CD4-positive, alpha-beta memory T cell (primary cell): ENCODE data around the gene ENTR1. TPM values are rescaled to one million over a fixed set of nuclear protein-coding genes. Genes with fewer than 3 reads are reported as not detected.
A peak's percentile ranks its signal among the peaks of the same experiment; 100 is the strongest.

ENCODE experiments used
- CTCF ChIA-PET: fragments of 350-600 bp; sonication (Branson Sonifier 250); formaldehyde crosslinking; loops from one replicate; lab custom pipeline; 2021; ENCODE audit warnings: inconsistent platforms; ENCODE audit not compliant: partially characterized antibody; lab: Charles Lee
- POLR2A ChIA-PET: fragments of 350-600 bp; sonication (Branson Sonifier 250); formaldehyde crosslinking; loops from one replicate; lab custom pipeline; 2021; ENCODE audit not compliant: partially characterized antibody; lab: Charles Lee
- DNase-seq, 5 donors: peaks; one replicate each; pipeline versions ENCODE4 v3.0.0 to v3.0.0-alpha.2; 2020 to 2022; ENCODE audit warnings: mixed read lengths in 1 of 5
- H3K27ac ChIP-seq: one replicate; pipeline ENCODE4 v1.7.0; 2013; ENCODE audit warnings: low read depth, low read length
- H3K27me3 ChIP-seq: 2 replicates; pipeline ENCODE4 v1.7.0; 2013; ENCODE audit warnings: mild to moderate bottlenecking, low read length, moderate library complexity; ENCODE audit not compliant: insufficient read depth
- H3K36me3 ChIP-seq: 2 replicates; pipeline ENCODE4 v1.7.0; 2013; ENCODE audit warnings: mild to moderate bottlenecking, low read length, moderate library complexity; ENCODE audit not compliant: insufficient read depth
- H3K4me1 ChIP-seq: 2 replicates; pipeline ENCODE4 v1.7.0; 2013; ENCODE audit warnings: mild to moderate bottlenecking, low read length, moderate library complexity; ENCODE audit not compliant: insufficient read depth
- H3K4me3 ChIP-seq, 2 donors: one replicate each; pipeline ENCODE4 v1.7.0; 2013; ENCODE audit warnings: low read length in 2 of 2, mild to moderate bottlenecking in 1 of 2
- H3K9me3 ChIP-seq, 2 donors: one replicate each; pipeline ENCODE4 v1.7.0; 2013; ENCODE audit warnings: low read length in 2 of 2, control low read depth in 1 of 2; ENCODE audit not compliant: control insufficient read depth in 1 of 2
- H3K27ac Mint-ChIP-seq, 7 donors: one replicate each; pipeline ENCODE4 v1.8.0; 2020 to 2021; ENCODE audit warnings: mixed read lengths in 7 of 7, mild to moderate bottlenecking in 6 of 7, inconsistent platforms in 3 of 7, moderate library complexity in 3 of 7
- H3K27me3 Mint-ChIP-seq, 2 donors: one replicate each; pipeline ENCODE4 v1.8.0; 2020 to 2021; ENCODE audit warnings: mixed read lengths in 2 of 2
- H3K36me3 Mint-ChIP-seq, 2 donors: one replicate each; pipeline ENCODE4 v1.8.0; 2020 to 2021; ENCODE audit warnings: mixed read lengths in 2 of 2, inconsistent platforms in 1 of 2, mild to moderate bottlenecking in 1 of 2
- H3K4me1 Mint-ChIP-seq, 4 donors: one replicate each; pipeline ENCODE4 v1.8.0; 2020 to 2021; ENCODE audit warnings: mixed read lengths in 4 of 4, mild to moderate bottlenecking in 1 of 4
- H3K4me3 Mint-ChIP-seq, 8 donors: one replicate each; pipeline ENCODE4 v1.8.0; 2020 to 2021; ENCODE audit warnings: mixed read lengths in 8 of 8, mild to moderate bottlenecking in 7 of 8, moderate library complexity in 6 of 8, inconsistent platforms in 3 of 8
- H3K9me3 Mint-ChIP-seq, 8 donors: one replicate each; pipeline ENCODE4 v1.8.0; 2020 to 2021; ENCODE audit warnings: mixed read lengths in 8 of 8, mild to moderate bottlenecking in 5 of 8, inconsistent platforms in 3 of 8, moderate library complexity in 1 of 8
- intact Hi-C: fragments of 100-400 bp; cut with micrococcal nuclease; formaldehyde crosslinking; loops from one replicate; pipeline ENCODE4 v1.15.1; 2023
- polyA plus RNA-seq, 2 donors: library from polyadenylated mRNA; unstranded; fragments of 300-500 nt; fragmentation: Illumina TruSeq; gene quantifications; one replicate each; pipeline ENCODE4 v1.2.3, GENCODE V29; 2021
- total RNA-seq, 2 experiments: library from RNA; stranded (reverse); gene quantifications; one replicate each; pipeline ENCODE4 v1.2.3, GENCODE V29; 2021

The ENTR1 gene
- total and polyA plus RNA-seq, 4 experiments from 2014 or later, result 8.3 to 85.9 (median 47.8) TPM

- POLR2A ChIA-PET, result interaction anchor here (0.8 to 2.3 kb wide), 7 partner anchors 10 to 324 kb away, joined by 3 to 22 read pairs (median 3); partner anchors contain the start of genes DNLZ and INPP5E
- peak overlapping the region; percentile 69 to 95 (median 80) for H3K4me3 Mint-ChIP-seq
- Histone ChIP-seq H3K36me3 (peaks cover 18% of the 10 kb centered on the region), H3K4me3 (peak overlapping the region in 1 of 2 donors; percentile 49), H3K4me1 (peaks cover 58% of the 10 kb centered on the region), H3K27ac (peak overlapping the region; percentile 70), H3K27me3 (no peaks in the 10 kb centered on the region), H3K9me3 (no peaks in the 10 kb centered on the region)
- no peaks in the 10 kb centered on the region for H3K27me3 Mint-ChIP-seq
- DNase-seq, result peak; percentile 80 to 91 (median 81)
- peak overlapping the region; percentile 89 to 97 (median 93) for H3K27ac Mint-ChIP-seq
- H3K36me3 Mint-ChIP-seq, result peaks cover 13 to 28% of the 10 kb centered on the region in 2 donors
- intact Hi-C loops, result loop anchor here (5.0 to 10.0 kb wide), 2 partner anchors 136 to 141 kb away; partner anchors contain the start of gene NOTCH1
- peaks cover 32 to 65% (median 52%) of the 10 kb centered on the region in 4 donors for H3K4me1 Mint-ChIP-seq
- H3K9me3 Mint-ChIP-seq, result no peaks in the 10 kb centered on the region
- CTCF ChIA-PET, result interaction anchor here (1.1 to 3.9 kb wide), 4 partner anchors 8 to 294 kb away, joined by 3 to 20 read pairs (median 4); partner anchors contain the start of gene DNLZ
Measured at GRCh38 chr9:136403538-136403914, 6.9 kb downstream of the ENTR1 start.

DNA sequence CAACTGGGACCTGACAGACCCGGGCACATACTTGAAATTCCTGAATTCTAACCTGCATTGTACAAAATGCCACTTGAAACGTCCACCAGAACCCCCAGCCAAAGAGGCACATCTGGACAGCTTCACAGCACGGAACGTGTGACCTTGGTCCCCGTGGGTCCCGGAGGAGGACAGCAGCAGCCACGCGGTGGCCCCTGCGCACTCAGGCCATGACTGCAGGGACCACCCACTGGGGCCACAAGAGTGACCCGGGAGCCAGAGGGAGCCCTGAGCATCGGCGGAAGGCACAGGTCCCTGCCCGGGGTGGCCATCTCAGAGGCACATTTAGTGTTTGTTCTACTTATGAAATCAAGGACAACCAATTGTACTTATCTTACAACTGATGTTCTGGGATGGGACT is 8.3 kb downstream of the ENTR1 start:
- H3K27ac Mint-ChIP-seq, result peak overlapping the region in 5 of 7 donors; percentile 64 to 79 (median 78)
- POLR2A ChIA-PET, result interaction anchor here (4.3 kb wide), 1 partner anchor 8 kb away, joined by 36 read pairs; the partner anchor contains the start of genes ENTR1 and PMPCA

GRCh38 chr9:136401173-136401922 is 9.1 kb downstream of the ENTR1 start:
- Mint-ChIP-seq H3K36me3 (peaks cover 9 to 26% of the 10 kb centered on the region in 2 donors), H3K27ac (peak overlapping the region in 6 of 7 donors; percentile 48 to 85 (median 76)), H3K4me3 (peak overlapping the region in 5 of 8 donors; percentile 5 to 68 (median 28)), H3K4me1 (peaks cover 32 to 58% (median 45%) of the 10 kb centered on the region in 4 donors), H3K9me3 (no peaks in the 10 kb centered on the region), H3K27me3 (no peaks in the 10 kb centered on the region)
- intact Hi-C loops, result loop anchor here (2.0 to 10.0 kb wide), 3 partner anchors 81 to 143 kb away; partner anchors contain the start of genes NOTCH1 and SEC16A
- no peak overlapping the region for H3K4me3 ChIP-seq
- no peak for DNase-seq
- peaks cover 62% of the 10 kb centered on the region for H3K4me1 ChIP-seq
- H3K9me3 ChIP-seq, result no peaks in the 10 kb centered on the region
- no peak overlapping the region for H3K27ac ChIP-seq
- H3K27me3 ChIP-seq, result no peaks in the 10 kb centered on the region
- H3K36me3 ChIP-seq, result peaks cover 14% of the 10 kb centered on the region
- POLR2A ChIA-PET, result interaction anchor here (1.2 to 4.3 kb wide), 3 partner anchors 8 to 307 kb away, joined by 3 to 36 read pairs (median 27); partner anchors contain the start of genes DNLZ, ENTR1 and PMPCA
- CTCF ChIA-PET, result interaction anchor here (0.5 to 3.9 kb wide), 10 partner anchors 8 to 217 kb away, joined by 3 to 20 read pairs (median 4); partner anchors contain the start of genes DNLZ, ENTR1 and PMPCA

More for the DNA sequence above, 8.3 kb downstream of the ENTR1 start:
- no peaks in the 10 kb centered on the region for H3K9me3 ChIP-seq
- no peak overlapping the region for H3K27ac ChIP-seq
- intact Hi-C loops, result loop anchor here (5.0 to 10.0 kb wide), 2 partner anchors 135 to 143 kb away; partner anchors contain the start of gene NOTCH1
- H3K36me3 ChIP-seq, result peaks cover 11% of the 10 kb centered on the region
- H3K4me1 ChIP-seq, result peaks cover 62% of the 10 kb centered on the region
- DNase-seq, result peak in 1 of 5 donors; percentile 23
- no peaks in the 10 kb centered on the region for H3K27me3 Mint-ChIP-seq
- H3K27me3 ChIP-seq, result no peaks in the 10 kb centered on the region
- H3K9me3 Mint-ChIP-seq, result no peaks in the 10 kb centered on the region
- peaks cover 8 to 26% of the 10 kb centered on the region in 2 donors for H3K36me3 Mint-ChIP-seq
- H3K4me1 Mint-ChIP-seq, result peaks cover 32 to 60% (median 46%) of the 10 kb centered on the region in 4 donors
- H3K4me3 Mint-ChIP-seq, result peak overlapping the region in 2 of 8 donors; percentile 8 to 59
- H3K4me3 ChIP-seq, result no peak overlapping the region
- CTCF ChIA-PET, result interaction anchor here (1.2 to 3.9 kb wide), 6 partner anchors 7 to 83 kb away, joined by 3 to 20 read pairs (median 8); partner anchors contain the start of genes DNLZ, ENTR1 and PMPCA

DNA sequence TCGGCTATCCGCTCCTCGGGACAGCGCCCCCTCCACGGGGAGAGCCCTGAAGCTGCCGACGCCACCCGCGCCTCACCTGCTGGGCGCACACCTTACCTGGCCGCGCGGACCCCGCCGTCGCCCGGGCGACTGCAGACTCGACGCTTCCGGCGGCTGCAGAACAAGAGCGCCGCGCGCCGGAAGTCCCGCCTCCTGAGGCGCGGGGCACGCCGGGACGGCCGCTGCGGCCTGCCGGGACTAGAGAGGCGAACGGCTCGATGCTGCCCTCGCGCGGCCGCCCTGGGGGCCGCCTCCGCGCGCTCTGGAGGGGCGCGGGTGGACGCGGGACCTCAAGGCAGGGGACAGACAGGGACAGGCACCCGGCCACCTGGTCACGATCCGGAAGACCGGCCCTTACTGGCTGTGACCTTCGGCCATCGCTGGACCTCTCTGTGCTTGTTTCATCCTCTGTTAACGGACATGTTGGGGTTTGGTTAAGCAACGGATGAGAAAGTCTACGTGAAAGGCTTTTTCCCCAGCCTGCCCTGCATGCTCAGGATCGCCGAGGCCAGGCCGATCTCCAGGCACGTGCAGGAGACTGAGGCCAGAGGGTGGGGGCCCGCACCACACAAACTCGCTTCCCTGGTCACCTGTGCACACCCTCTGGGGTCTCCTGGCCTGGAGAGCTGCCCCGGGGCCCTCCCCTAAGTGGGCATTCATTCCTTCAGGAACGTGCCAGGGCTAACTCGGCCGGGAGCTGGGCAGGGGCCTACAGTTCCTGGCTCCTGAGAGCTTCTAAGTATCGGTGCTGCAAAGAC is 10.2 kb downstream of the ENTR1 start, which contains the start of gene SNAPC4:
SNAPC4 (minus strand) TSS at position 133 of the 797 bp plus-strand sequence. CDS start 1,742 bp downstream, outside the sequence.
- H3K27ac Mint-ChIP-seq, result peak within 1 kb of the TSS; percentile 30 to 93 (median 79)
- no peaks in the 10 kb centered on the region for H3K9me3 Mint-ChIP-seq
- Histone ChIP-seq H3K4me1 (peaks cover 51% of the 10 kb centered on the region), H3K27ac (peak within 1 kb of the TSS; percentile 55), H3K9me3 (no peaks in the 10 kb centered on the region), H3K27me3 (no peaks in the 10 kb centered on the region), H3K4me3 (peak within 1 kb of the TSS; percentile 36 to 57), H3K36me3 (peaks cover 21% of the 10 kb centered on the region)
- CTCF ChIA-PET, result interaction anchor here (0.5 to 3.9 kb wide), 9 partner anchors 9 to 216 kb away, joined by 3 to 20 read pairs (median 4); partner anchors contain the start of genes DNLZ, ENTR1 and PMPCA
- peaks cover 4 to 20% of the 10 kb centered on the region in 2 donors for H3K36me3 Mint-ChIP-seq
- POLR2A ChIA-PET, result interaction anchor here (0.5 to 4.3 kb wide), 4 partner anchors 9 to 306 kb away, joined by 3 to 36 read pairs (median 15); partner anchors contain the start of genes DNLZ, ENTR1 and PMPCA
- peak within 1 kb of the TSS; percentile 83 to 90 (median 88) for H3K4me3 Mint-ChIP-seq
- H3K4me1 Mint-ChIP-seq, result peaks cover 28 to 50% (median 40%) of the 10 kb centered on the region in 4 donors
- DNase-seq, result peak; percentile 80 to 87 (median 85)
- no peaks in the 10 kb centered on the region for H3K27me3 Mint-ChIP-seq
- intact Hi-C loops, result loop anchor here (1.0 to 10.0 kb wide), 6 partner anchors 10 to 145 kb away; partner anchors contain the start of genes DNLZ, ENTR1, INPP5E and NOTCH1

DNA sequence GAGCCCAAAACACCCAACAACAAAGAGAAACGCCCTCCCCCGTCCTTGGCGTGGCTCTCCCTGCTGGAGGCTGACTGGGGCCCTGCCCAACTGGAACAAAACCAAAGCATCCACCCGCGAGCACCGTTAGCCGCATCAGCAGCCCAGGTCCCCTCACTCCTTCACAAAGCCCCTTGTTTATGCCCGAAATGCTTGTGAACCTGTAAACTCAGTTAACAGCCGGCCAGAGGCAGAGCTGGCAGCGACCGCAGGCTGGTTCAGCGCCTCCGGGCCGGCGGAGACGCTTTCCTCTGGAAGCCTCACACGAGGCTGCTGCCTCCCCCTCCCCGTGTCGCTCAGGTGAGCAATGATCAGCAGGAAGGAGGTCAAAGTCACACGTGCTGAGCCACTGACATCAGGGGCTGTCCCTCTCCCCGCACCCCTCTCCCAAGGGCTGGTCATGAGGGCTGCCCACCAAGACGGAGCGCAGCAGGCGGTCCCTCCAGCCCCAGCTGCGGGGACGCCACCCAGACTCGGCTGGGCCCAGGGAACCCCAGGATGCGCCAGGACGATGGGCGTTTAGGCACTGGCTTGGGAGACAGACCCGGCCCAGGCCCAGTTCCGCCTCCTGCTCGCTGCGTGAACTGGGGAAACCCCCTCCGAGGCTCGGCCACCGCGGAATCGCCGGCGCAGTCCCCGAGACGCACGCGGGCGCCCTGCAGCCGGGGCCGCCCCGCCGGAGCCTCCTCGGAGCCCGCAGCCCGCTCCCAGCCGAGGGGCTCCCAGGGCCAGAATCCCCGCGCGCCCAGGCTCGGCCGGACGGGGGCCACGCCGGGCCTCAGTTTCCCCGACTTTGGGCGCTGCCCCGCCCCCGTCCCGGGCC is 11.0 kb downstream of the ENTR1 start:
- no peaks in the 10 kb centered on the region for H3K9me3 ChIP-seq
- H3K4me3 Mint-ChIP-seq, result peak overlapping the region; percentile 83 to 90 (median 88)
- no peaks in the 10 kb centered on the region for H3K27me3 ChIP-seq
- H3K36me3 Mint-ChIP-seq, result peaks cover 5 to 25% of the 10 kb centered on the region in 2 donors
- peaks cover 43% of the 10 kb centered on the region for H3K4me1 ChIP-seq
- H3K27ac ChIP-seq, result peak overlapping the region; percentile 55
- H3K27ac Mint-ChIP-seq, result peak overlapping the region; percentile 30 to 93 (median 79)
- peak overlapping the region in 1 of 2 donors; percentile 57 for H3K4me3 ChIP-seq
- H3K9me3 Mint-ChIP-seq, result no peaks in the 10 kb centered on the region
- ChIA-PET POLR2A (interaction anchor here (0.5 to 4.3 kb wide), 3 partner anchors 10 to 36 kb away, joined by 3 to 36 read pairs (median 27); partner anchors contain the start of genes DNLZ, ENTR1 and PMPCA), CTCF (interaction anchor here (0.9 to 3.0 kb wide), 3 partner anchors 9 to 12 kb away, joined by 3 to 20 read pairs (median 3); partner anchors contain the start of genes ENTR1 and PMPCA)
- peak; percentile 19 to 68 (median 24) for DNase-seq
- H3K36me3 ChIP-seq, result peaks cover 29% of the 10 kb centered on the region
- peaks cover 21 to 42% (median 32%) of the 10 kb centered on the region in 4 donors for H3K4me1 Mint-ChIP-seq
- H3K27me3 Mint-ChIP-seq, result no peaks in the 10 kb centered on the region
- intact Hi-C loops, result loop anchor here (1.0 to 10.0 kb wide), 6 partner anchors 11 to 145 kb away; partner anchors contain the start of genes DNLZ, ENTR1, INPP5E and NOTCH1
